H1 (cell line): ENCODE measurements around the gene VASN. TPM values are rescaled to one million over a fixed set of nuclear protein-coding genes. Genes with fewer than 3 reads are reported as not detected.
A peak's percentile ranks its signal among the peaks of the same experiment; 100 is the strongest.

ENCODE experiments used
- ASH2L ChIP-seq: fragments of 200-600, 300-600 bp; sonication (generic); IDR thresholded peaks from one replicate; pipeline ENCODE4 v1.7.1; 2017; ENCODE audit warnings: low read length
- CHD7 ChIP-seq: fragments of 300-600 bp; sonication (generic); IDR thresholded peaks from 2 replicates; pipeline ENCODE4 v1.7.1; 2012; ENCODE audit warnings: low read length, moderate library complexity, mild to moderate bottlenecking, inconsistent platforms; ENCODE audit not compliant: insufficient replicate concordance
- EP300 ChIP-seq, 2 experiments: IDR thresholded peaks; 1 replicate in 1 of 2; 2 replicates in 1 of 2; pipeline ENCODE4 v1.6.1; 2011 to 2012; ENCODE audit warnings: low read depth in 2 of 2, low read length in 2 of 2, mild to moderate bottlenecking in 2 of 2, borderline replicate concordance in 1 of 2, inconsistent platforms in 1 of 2, moderate library complexity in 1 of 2
- HDAC2 ChIP-seq, 2 experiments: fragments of 300-600 bp in 1 of 2; sonication (generic) in 1 of 2; IDR thresholded peaks; 2 replicates each; pipeline ENCODE4 v1.6.1; 2011 to 2012; ENCODE audit warnings: low read depth in 2 of 2, low read length in 2 of 2, mild to moderate bottlenecking in 2 of 2, moderate library complexity in 2 of 2, borderline replicate concordance in 1 of 2, inconsistent platforms in 1 of 2
- POLR2A ChIP-seq, 2 experiments: IDR thresholded peaks; 1 replicate in 1 of 2; 2 replicates in 1 of 2; pipeline ENCODE4 v1.6.1; 2011; ENCODE audit warnings: low read depth in 2 of 2, low read length in 2 of 2, mild to moderate bottlenecking in 2 of 2; ENCODE audit errors: control extremely low read depth in 1 of 2
- SIN3A ChIP-seq, 2 experiments: IDR thresholded peaks in 1 of 2; conservative IDR thresholded peaks in 1 of 2; 2 replicates each; pipeline ENCODE4 v1.6.1; 2011 to 2012; ENCODE audit warnings: low read length in 2 of 2, improper control_type of control experiment in 1 of 2, low read depth in 1 of 2, mild to moderate bottlenecking in 1 of 2
- polyA plus RNA-seq, 7 experiments: library from polyadenylated mRNA; depleted of rRNA in 3 of 7; stranded (reverse) in 5 of 7; unstranded in 2 of 7; fragments of >200 nt in 5 of 7; fragments of 200-250 nt in 2 of 7; gene quantifications; 1 replicate in 5 of 7; 2 replicates in 1 of 7; 4 replicates in 1 of 7; pipeline versions ENCODE4 v1.2.1 to v1.2.3, GENCODE V29; 2011 to 2013; ENCODE audit warnings: missing spikeins in 2 of 7, mixed read lengths in 2 of 7
- total RNA-seq: library from RNA; stranded (reverse); fragmentation: NEBNext Ultra II Directional; extraction: Animal tissue kit (Norgen Biotek cat#: 25700); gene quantifications from 2 replicates; pipeline ENCODE4 v1.2.1, GENCODE V29; 2021
- TF ChIP-seq, protein P1 (sequence below): IDR thresholded peaks from 2 replicates; pipeline ENCODE4 v1.6.1; 2011; ENCODE audit warnings: low read length, improper control_type of control experiment

VASN gene
- total and polyA plus RNA-seq, 2 of the 8 experiments (the other 6 are each of a cell fraction or from before 2014, with no cell fraction given), result 9.6 to 11.3 TPM

DNA sequence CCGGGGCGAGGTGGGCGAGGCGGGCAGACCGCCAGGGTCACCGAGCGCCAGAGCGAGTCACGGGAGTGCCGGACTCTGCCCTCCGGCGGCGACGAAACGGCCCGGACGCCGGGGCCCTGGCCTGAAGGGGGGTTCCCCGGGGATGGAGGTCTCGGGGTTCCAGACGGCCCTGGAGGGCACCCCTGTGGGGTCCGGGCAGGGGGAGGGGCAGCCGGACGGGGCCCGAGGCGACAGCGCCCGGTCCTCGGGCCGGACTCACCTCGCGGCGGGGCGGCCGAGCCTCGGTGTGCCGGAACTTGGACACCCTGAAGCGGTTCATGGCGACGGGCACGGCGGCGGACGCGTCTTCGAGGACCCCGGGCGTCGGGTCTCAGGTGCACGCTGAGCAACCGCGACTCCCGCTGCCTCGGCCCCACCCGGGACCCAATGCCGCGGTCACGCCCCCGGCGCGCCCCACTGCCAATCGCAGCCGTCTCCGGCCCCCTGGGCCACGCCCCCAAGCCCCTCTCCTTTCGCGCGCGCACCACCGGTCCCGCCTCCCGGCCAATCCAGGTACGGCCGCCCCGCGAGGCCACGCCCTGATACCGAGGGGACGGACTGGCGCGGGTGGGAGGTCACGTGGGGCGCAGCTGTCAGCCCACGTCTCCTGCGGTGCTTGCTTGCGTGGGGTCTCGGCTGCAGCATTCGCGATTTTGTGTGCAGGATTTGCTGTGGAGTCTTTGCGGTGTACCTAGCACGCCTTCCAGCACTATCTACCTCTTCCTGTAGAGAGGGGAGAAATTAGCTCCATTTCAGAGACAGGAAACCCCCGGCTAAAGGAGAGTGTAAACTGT is 44.8 kb downstream of the VASN start, which contains the start of gene CORO7 (continued):
- TF ChIP-seq HDAC2 (IDR thresholded peaks at IDR 0.05; ENCODE audit: borderline replicate concordance in 1 of 2, low read depth in 2 of 2, low read length in 2 of 2), result peak in 1 of 2 experiments; percentile 78; a peak in 1 of 4 replicates
- 0 out of 4 replicates have a peak, but pooled peaks of 1 of the 2 experiments have one; percentile 41 for TF ChIP-seq SIN3A (conservative IDR thresholded peaks at IDR 0.05 in 1 of 2, IDR thresholded peaks at IDR 0.05 in 1 of 2; ENCODE audit: low read depth in 1 of 2, low read length in 2 of 2)
- TF ChIP-seq POLR2A (IDR thresholded peaks at IDR 0.05; ENCODE audit: control extremely low read depth in 1 of 2, low read depth in 2 of 2, low read length in 2 of 2), result peak in 1 of 2 experiments; percentile 24; a peak in 1 of 3 replicates
- TF ChIP-seq ASH2L, result peak; percentile 85
- no peak for TF ChIP-seq CHD7
- TF ChIP-seq, protein P1, sequence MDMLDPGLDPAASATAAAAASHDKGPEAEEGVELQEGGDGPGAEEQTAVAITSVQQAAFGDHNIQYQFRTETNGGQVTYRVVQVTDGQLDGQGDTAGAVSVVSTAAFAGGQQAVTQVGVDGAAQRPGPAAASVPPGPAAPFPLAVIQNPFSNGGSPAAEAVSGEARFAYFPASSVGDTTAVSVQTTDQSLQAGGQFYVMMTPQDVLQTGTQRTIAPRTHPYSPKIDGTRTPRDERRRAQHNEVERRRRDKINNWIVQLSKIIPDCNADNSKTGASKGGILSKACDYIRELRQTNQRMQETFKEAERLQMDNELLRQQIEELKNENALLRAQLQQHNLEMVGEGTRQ, result peak; percentile 87
- TF ChIP-seq EP300 (IDR thresholded peaks at IDR 0.05; ENCODE audit: borderline replicate concordance in 1 of 2, low read depth in 2 of 2, low read length in 2 of 2), result no peak
